SK-N-SH treated with all-trans-retinoic acid at 6 μM for 48 hours (cell line): ENCODE results near the gene HSCB.

Experiments used
- ATAC-seq: fragments of 200-7000 bp; cut with Tn5 transposase; 3 replicates; pipeline ENCODE4 v1.9.1; 2020; ENCODE audit warnings: mild to moderate bottlenecking, moderate library complexity
- ARNTL ChIP-seq: fragments of 450-650 bp; formaldehyde crosslinking; IDR thresholded peaks from 2 replicates; pipeline ENCODE4 v1.5.0; 2020; ENCODE audit warnings: low read depth, mild to moderate bottlenecking, moderate library complexity, borderline replicate concordance
- BACH2 ChIP-seq: fragments of 250-450 bp; sonication (Bioruptor Pico); IDR thresholded peaks from 2 replicates; pipeline ENCODE4 v1.9.0; 2021; ENCODE audit warnings: mild to moderate bottlenecking, borderline replicate concordance
- CSDC2 ChIP-seq: fragments of 250-450 bp; sonication (Bioruptor Pico); IDR thresholded peaks from 2 replicates; pipeline ENCODE4 v1.5.0; 2020; ENCODE audit warnings: mild to moderate bottlenecking, moderate library complexity
- ESRRG ChIP-seq: fragments of 250-450 bp; sonication (Bioruptor Pico); IDR thresholded peaks from 2 replicates; pipeline ENCODE4 v1.6.1; 2021; ENCODE audit warnings: mild to moderate bottlenecking
- GLIS3 ChIP-seq: fragments of 250-450 bp; sonication (Bioruptor Pico); IDR thresholded peaks from 2 replicates; pipeline ENCODE4 v1.5.0; 2020; ENCODE audit warnings: mild to moderate bottlenecking, moderate library complexity
- ISL1 ChIP-seq: fragments of 250-450 bp; sonication (Bioruptor Pico); IDR thresholded peaks from 2 replicates; pipeline ENCODE4 v2.1.2; 2022; ENCODE audit warnings: mild to moderate bottlenecking, moderate library complexity
- OSR1 ChIP-seq: fragments of 250-450 bp; sonication (Bioruptor Pico); IDR thresholded peaks from 2 replicates; pipeline ENCODE4 v1.8.0; 2022; ENCODE audit warnings: moderate library complexity, mild to moderate bottlenecking, inconsistent platforms
- PATZ1 ChIP-seq: fragments of 250-450 bp; sonication (Bioruptor Pico); IDR thresholded peaks from 2 replicates; pipeline ENCODE4 v1.8.0; 2020; ENCODE audit warnings: mild to moderate bottlenecking, moderate library complexity, borderline replicate concordance
- PPARA ChIP-seq: fragments of 250-450 bp; sonication (Bioruptor Pico); IDR thresholded peaks from 2 replicates; pipeline ENCODE4 v1.5.0; 2020; ENCODE audit warnings: mild to moderate bottlenecking, borderline replicate concordance
- RARB ChIP-seq: fragments of 250-450 bp; sonication (Bioruptor Pico); IDR thresholded peaks from 2 replicates; pipeline ENCODE4 v1.8.0; 2021; ENCODE audit warnings: mild to moderate bottlenecking, moderate library complexity
- SNAI2 ChIP-seq: fragments of 250-450 bp; sonication (Bioruptor Pico); IDR thresholded peaks from 2 replicates; pipeline ENCODE4 v1.5.0; 2020; ENCODE audit warnings: mild to moderate bottlenecking, moderate library complexity
- TOX ChIP-seq: fragments of 250-450 bp; sonication (Bioruptor Pico); IDR thresholded peaks from 2 replicates; pipeline ENCODE4 v1.8.0; 2021; ENCODE audit warnings: mild to moderate bottlenecking, moderate library complexity, borderline replicate concordance
- ZC3H10 ChIP-seq: fragments of 250-450 bp; sonication (Bioruptor Pico); IDR thresholded peaks from 2 replicates; pipeline ENCODE4 v1.5.1; 2021; ENCODE audit warnings: mild to moderate bottlenecking, moderate library complexity
- ZFP3 ChIP-seq: fragments of 250-450 bp; sonication (Bioruptor Pico); IDR thresholded peaks from 2 replicates; pipeline ENCODE4 v1.5.0; 2020; ENCODE audit warnings: mild to moderate bottlenecking, moderate library complexity
- ZFP30 ChIP-seq: fragments of 450-650 bp; formaldehyde crosslinking; IDR thresholded peaks from 2 replicates; pipeline ENCODE4 v1.5.0; 2022; ENCODE audit warnings: mild to moderate bottlenecking, moderate library complexity
- ZNF8 ChIP-seq: fragments of 450-650 bp; formaldehyde crosslinking; IDR thresholded peaks from 2 replicates; pipeline ENCODE4 v1.5.0; 2020; ENCODE audit warnings: mild to moderate bottlenecking, moderate library complexity
- TF ChIP-seq, protein P1 (sequence below): fragments of 250-450 bp; sonication (Bioruptor Pico); IDR thresholded peaks from 2 replicates; pipeline ENCODE4 v1.5.1; 2021; ENCODE audit warnings: mild to moderate bottlenecking, moderate library complexity
- TF ChIP-seq, protein P2 (sequence below): fragments of 250-450 bp; sonication (Bioruptor Pico); IDR thresholded peaks from 2 replicates; pipeline ENCODE4 v1.8.0; 2021; ENCODE audit warnings: low read depth, mild to moderate bottlenecking, moderate library complexity, borderline replicate concordance

The HSCB gene

GRCh38 chr22:28793976-28794584 lies 52.2 kb downstream of the HSCB start:
- TF ChIP-seq CSDC2 (no peak), SNAI2 (CRISPR knock-in tag) (no peak), BACH2 (no peak)
- TF ChIP-seq, all 23 proteins: peak for 0

GRCh38 chr22:28795071-28795693 lies 53.3 kb downstream of the HSCB start:
- TF ChIP-seq TOX (CRISPR knock-in tag) (no peak), PPARA (CRISPR knock-in tag) (no peak)
- ATAC-seq = no peak

More at GRCh38 chr22:28793976-28794584, 52.2 kb downstream of the HSCB start:
- ATAC-seq = no peak

DNA sequence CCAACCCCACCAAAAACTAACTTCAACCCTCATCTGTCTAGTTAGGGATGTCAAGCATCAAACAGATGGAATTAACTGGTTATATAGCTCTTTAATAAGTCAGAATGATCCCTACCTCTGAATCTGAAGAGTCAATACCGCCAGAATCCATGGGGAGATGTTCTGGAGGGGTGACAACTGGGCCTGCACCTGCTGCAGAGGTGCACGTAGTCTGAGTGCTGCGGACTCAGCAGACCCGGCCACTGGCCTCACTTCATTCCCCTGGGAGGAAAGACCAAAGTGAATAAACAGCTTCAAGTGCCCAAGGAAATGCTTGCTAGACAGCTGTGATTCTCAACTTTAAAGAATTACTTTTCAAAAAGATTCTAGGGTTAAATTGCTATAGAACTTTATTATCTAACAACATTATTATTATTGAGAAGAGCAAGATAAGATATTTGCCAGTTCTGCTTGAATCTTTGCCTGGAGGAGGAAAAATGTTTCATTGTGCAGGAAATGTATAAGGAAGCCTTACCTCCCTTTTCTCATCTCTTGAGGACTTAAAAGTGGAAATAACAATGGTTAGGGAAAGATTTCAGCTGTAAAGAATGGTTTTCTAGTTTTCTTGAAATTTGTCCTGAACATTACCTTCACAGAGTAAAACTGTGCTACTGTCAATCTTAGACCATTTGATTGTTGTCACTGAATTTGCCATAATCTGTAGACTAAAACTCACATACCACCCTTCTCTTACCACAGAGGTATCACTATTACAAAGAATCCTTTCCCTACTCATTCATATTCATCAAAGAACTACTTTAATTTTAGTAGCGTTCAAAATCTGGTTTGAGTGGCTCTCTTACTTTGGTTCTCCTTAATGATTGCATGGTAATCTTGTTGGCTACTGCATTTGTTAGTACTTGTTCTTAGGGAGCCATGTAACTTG lies 54.4 kb downstream of the HSCB start:
- ATAC-seq = no peak
- no peak for TF ChIP-seq CSDC2
- TF ChIP-seq OSR1 (CRISPR knock-in tag) = no peak
- no peak for TF ChIP-seq ISL1 (CRISPR knock-in tag)
- TF ChIP-seq PPARA (CRISPR knock-in tag) = no peak
- no peak for TF ChIP-seq PATZ1 (CRISPR knock-in tag)
- TF ChIP-seq BACH2 = no peak
- no peak for TF ChIP-seq ZFP3 (CRISPR knock-in tag)

DNA sequence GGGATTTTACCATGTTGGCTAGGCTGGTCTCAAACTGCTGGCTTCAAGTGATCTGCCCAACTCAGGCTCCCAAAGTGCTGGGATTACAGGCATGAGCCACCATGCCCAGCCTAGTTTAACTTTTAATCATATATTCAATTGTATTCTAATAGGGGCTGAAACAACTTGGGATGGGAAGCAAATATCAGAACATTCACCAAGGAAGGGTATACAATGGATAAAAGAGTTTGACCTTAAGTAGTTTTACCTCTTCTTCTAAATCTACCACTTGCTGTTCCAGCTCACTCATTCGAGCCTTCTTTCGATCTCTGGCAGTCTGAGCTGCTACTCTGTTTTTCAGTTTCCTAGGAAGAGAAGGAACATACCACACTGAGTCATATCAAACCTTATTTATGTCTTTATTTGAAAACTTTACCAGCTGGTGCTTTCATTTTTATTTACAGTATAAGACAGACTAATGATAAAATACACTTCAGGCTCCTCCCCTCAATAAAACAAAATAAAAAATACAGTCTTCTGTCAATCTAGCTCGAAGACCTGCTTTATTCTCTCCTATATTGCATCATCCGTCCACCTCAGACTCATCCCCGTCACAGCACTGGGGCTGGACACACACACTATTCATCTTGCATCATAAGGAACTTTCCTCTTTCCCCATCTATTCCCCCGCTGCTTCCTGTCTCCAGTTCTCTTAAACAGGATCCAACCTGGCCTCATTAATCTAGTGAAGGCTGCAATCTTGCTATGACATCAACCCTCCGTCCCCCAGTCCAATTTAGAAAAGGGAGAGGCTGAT lies 57.2 kb downstream of the HSCB start:
- TF ChIP-seq GLIS3 (CRISPR knock-in tag) (no peak), PATZ1 (CRISPR knock-in tag) (no peak), ESRRG (no peak), PPARA (CRISPR knock-in tag) (no peak), CSDC2 (no peak), RARB (CRISPR knock-in tag) (no peak), ZNF8 (CRISPR knock-in tag) (no peak), ZFP30 (CRISPR knock-in tag) (no peak), ZFP3 (CRISPR knock-in tag) (no peak), ZC3H10 (no peak), TOX (CRISPR knock-in tag) (no peak), ISL1 (CRISPR knock-in tag) (no peak), ARNTL (CRISPR knock-in tag) (no peak), OSR1 (CRISPR knock-in tag) (no peak)
- TF ChIP-seq, protein P1, sequence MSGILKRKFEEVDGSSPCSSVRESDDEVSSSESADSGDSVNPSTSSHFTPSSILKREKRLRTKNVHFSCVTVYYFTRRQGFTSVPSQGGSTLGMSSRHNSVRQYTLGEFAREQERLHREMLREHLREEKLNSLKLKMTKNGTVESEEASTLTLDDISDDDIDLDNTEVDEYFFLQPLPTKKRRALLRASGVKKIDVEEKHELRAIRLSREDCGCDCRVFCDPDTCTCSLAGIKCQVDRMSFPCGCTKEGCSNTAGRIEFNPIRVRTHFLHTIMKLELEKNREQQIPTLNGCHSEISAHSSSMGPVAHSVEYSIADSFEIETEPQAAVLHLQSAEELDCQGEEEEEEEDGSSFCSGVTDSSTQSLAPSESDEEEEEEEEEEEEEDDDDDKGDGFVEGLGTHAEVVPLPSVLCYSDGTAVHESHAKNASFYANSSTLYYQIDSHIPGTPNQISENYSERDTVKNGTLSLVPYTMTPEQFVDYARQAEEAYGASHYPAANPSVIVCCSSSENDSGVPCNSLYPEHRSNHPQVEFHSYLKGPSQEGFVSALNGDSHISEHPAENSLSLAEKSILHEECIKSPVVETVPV (CRISPR knock-in tag) = no peak
- TF ChIP-seq, protein P2, sequence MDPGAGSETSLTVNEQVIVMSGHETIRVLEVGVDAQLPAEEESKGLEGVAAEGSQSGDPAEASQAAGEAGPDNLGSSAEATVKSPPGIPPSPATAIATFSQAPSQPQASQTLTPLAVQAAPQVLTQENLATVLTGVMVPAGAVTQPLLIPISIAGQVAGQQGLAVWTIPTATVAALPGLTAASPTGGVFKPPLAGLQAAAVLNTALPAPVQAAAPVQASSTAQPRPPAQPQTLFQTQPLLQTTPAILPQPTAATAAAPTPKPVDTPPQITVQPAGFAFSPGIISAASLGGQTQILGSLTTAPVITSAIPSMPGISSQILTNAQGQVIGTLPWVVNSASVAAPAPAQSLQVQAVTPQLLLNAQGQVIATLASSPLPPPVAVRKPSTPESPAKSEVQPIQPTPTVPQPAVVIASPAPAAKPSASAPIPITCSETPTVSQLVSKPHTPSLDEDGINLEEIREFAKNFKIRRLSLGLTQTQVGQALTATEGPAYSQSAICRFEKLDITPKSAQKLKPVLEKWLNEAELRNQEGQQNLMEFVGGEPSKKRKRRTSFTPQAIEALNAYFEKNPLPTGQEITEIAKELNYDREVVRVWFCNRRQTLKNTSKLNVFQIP = no peak
- ATAC-seq = peak; percentile 42
